Activated CD8-positive, alpha-beta T cell treated with anti-CD3 and anti-CD28 coated beads, Interleukin-2, amount 10 ng/mL, durations not matched to agents 7 days and 5 days (primary cell): ENCODE results near the gene BCKDK. TPM values are rescaled to one million over a fixed set of nuclear protein-coding genes. Genes with fewer than 3 reads are reported as not detected.
"Not testable (repeated sequence)": the region's sequence is repeated elsewhere in the genome, so short reads cannot be mapped to it uniquely, and the experiment has no call there.

Experiments used
- ATAC-seq: fragments of 150-1000 bp; cut with Tn5 transposase; one replicate; pipeline ENCODE4 v1.10.0; 2021; ENCODE audit warnings: moderate library complexity
- CTCF ChIA-PET: fragments of 350-600 bp; sonication (Branson Sonifier 250); formaldehyde crosslinking; loops from one replicate; lab custom pipeline; 2021; ENCODE audit warnings: antibody characterized with exemption; lab: Charles Lee
- POLR2A ChIA-PET: fragments of 350-600 bp; sonication (Branson Sonifier 250); formaldehyde crosslinking; loops from one replicate; lab custom pipeline; 2021; ENCODE audit warnings: antibody characterized with exemption; lab: Charles Lee
- DNase-seq: peaks from one replicate; pipeline ENCODE4 v3.0.0-alpha.2; 2020
- H3K27ac Mint-ChIP-seq: one replicate; pipeline ENCODE4 v1.8.0; 2021; ENCODE audit warnings: mild to moderate bottlenecking, mixed read lengths
- H3K27me3 Mint-ChIP-seq: one replicate; pipeline ENCODE4 v1.8.0; 2021; ENCODE audit warnings: low read depth, mixed read lengths
- H3K36me3 Mint-ChIP-seq: one replicate; pipeline ENCODE4 v1.8.0; 2021; ENCODE audit warnings: low read depth, mixed read lengths
- H3K4me1 Mint-ChIP-seq: one replicate; pipeline ENCODE4 v1.8.0; 2021; ENCODE audit warnings: low read depth, mixed read lengths
- H3K4me3 Mint-ChIP-seq: one replicate; pipeline ENCODE4 v1.8.0; 2021; ENCODE audit warnings: mild to moderate bottlenecking, mixed read lengths
- H3K9me3 Mint-ChIP-seq: one replicate; pipeline ENCODE4 v1.8.0; 2022; ENCODE audit warnings: mixed read lengths; ENCODE audit not compliant: insufficient read depth
- total RNA-seq, 2 experiments: library from RNA; stranded (reverse); gene quantifications; one replicate each; pipeline ENCODE4 v1.2.3, GENCODE V29; 2021

The BCKDK gene
- total RNA-seq, 2 experiments from 2014 or later = 38.9 TPM

DNA sequence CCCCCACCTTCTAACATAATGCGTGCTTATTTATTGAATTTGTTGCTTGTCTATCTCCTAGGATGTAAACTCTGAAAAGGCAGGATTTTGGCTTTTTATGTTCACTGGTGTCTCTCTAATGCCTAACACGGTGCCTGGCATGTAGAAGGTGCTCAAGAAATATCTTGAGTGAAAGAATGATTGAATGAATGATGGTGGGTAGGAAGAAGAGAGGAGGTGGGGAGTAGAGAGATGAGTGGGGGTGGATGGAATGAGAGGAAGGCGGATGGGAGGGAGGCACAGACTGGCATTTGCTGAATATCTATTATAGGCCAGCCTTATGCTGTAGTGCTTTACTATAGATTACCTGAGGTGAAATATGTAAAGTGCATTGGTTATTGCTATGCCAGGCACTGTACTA, 39.4 kb downstream of the BCKDK start:
- no peak for ATAC-seq
- Mint-ChIP-seq H3K9me3 (no peaks in the 10 kb centered on the region), H3K27ac (no peak overlapping the region), H3K4me3 (no peak overlapping the region), H3K27me3 (peaks cover 11% of the 10 kb centered on the region), H3K4me1 (peaks cover 10% of the 10 kb centered on the region), H3K36me3 (no peaks in the 10 kb centered on the region)
- no peak for DNase-seq
- POLR2A ChIA-PET = interaction anchor here (6.9 kb wide), 1 partner anchor 32 kb away, joined by 46 read pairs; the partner anchor contains the start of gene FUS
- CTCF ChIA-PET = no interaction called here

- DNase-seq = no peak
- Mint-ChIP-seq H3K4me1 (peaks cover 9% of the 10 kb centered on the region), H3K4me3 (no peak overlapping the region), H3K27me3 (peaks cover 11% of the 10 kb centered on the region), H3K36me3 (no peaks in the 10 kb centered on the region), H3K27ac (no peak overlapping the region), H3K9me3 (no peaks in the 10 kb centered on the region)
- ChIA-PET POLR2A (interaction anchor here (6.9 kb wide), 1 partner anchor 32 kb away, joined by 46 read pairs; the partner anchor contains the start of gene FUS), CTCF (no interaction called here)
- no peak for ATAC-seq
Observed at GRCh38 chr16:31148281-31148728, 40.1 kb downstream of the BCKDK start.

DNA sequence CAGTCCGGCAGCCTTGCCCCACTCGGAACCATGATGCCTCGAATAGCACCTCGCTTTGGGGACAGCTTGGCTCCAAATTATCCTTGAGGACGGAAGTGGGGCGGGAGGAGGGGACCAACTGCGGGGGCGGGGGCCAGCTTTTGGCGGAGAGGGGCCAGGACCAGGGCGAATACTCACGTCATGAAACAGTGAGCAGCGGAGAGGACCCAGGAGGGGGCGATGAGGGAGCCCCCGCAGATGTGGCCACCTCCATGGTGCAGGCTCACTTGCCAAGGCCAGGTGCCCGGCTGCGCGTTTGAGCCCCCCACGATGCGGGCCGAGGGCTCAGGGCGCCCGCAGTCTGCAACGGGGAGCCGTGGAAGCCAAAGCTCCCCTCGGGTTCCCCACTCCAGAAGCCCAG, 40.7 kb downstream of the BCKDK start:
- Mint-ChIP-seq H3K9me3 (no peaks in the 10 kb centered on the region), H3K27ac (no peak overlapping the region), H3K27me3 (peaks cover 9% of the 10 kb centered on the region), H3K36me3 (no peaks in the 10 kb centered on the region), H3K4me1 (peaks cover 3% of the 10 kb centered on the region), H3K4me3 (no peak overlapping the region)
- ATAC-seq (no peak), DNase-seq (no peak)
- CTCF ChIA-PET = interaction anchor here (1.4 kb wide), 1 partner anchor 10 kb away, joined by 4 read pairs; no protein-coding TSS in a partner anchor
- POLR2A ChIA-PET = no interaction called here

GRCh38 chr16:31149332-31149731, 41.1 kb downstream of the BCKDK start:
- Mint-ChIP-seq H3K27me3 (peaks cover 9% of the 10 kb centered on the region), H3K4me1 (peaks cover 3% of the 10 kb centered on the region), H3K4me3 (no peak overlapping the region), H3K27ac (no peak overlapping the region), H3K9me3 (no peaks in the 10 kb centered on the region), H3K36me3 (no peaks in the 10 kb centered on the region)
- POLR2A ChIA-PET = no interaction called here
- CTCF ChIA-PET = interaction anchor here (1.4 kb wide), 1 partner anchor 9 kb away, joined by 4 read pairs; no protein-coding TSS in a partner anchor
- ATAC-seq = no peak
- no peak for DNase-seq

DNA sequence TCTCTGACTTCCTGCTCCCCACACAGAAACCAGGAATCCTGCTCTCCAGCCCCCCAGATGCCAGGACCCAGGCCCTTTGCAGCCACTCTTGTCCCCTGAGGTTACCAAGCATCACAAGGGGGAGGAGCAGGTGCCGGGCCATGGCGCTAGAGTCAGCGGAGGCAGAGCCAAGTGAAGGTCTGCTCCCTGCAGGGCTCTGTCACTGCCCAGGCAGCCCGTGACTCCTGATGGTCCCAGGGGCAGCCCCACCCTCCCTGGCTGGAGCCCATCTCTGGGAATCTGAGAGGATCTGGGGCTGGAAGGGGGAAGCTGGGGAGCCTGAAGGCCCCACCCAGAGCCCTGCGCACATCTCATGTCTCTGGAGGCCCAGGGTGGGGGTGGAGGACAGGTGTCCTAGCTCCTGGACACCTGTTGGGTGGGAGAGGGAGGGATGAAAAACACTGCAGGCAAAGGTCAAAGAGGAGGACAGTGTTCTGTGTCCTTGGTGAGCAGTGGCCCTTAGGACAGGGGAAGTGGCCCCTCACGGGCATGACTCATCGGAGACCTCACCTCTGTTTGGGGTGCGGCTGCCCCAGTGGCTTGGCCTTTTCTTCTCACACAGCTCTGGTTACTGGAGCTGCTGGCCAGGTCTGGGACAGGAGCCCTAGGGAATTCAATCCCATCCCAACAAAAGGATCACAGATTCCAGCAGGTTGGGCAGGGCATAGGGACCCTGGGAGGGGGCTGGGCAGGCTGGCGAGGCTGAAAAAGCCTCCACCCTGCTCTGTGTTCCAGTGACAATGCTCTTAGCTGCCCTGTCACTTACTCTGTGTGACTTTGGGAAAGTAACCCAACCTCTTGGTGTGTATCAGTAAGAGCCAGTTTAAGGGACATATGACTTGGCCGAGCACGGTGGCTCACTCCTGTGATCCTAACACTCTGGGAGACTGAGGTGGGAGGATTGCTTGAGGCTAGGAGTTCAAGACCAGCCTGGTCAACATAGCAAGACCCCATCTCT, 42.0 kb downstream of the BCKDK start, which contains the start of gene PRSS36:
PRSS36 (minus strand) TSS at position 173 of the 997 bp plus-strand sequence; CDS start at position 142, 31 bp downstream.
- DNase-seq (no peak), ATAC-seq (no peak)
- H3K9me3 Mint-ChIP-seq = no peaks in the 10 kb centered on the region
- no peak within 1 kb of the TSS for H3K4me3 Mint-ChIP-seq
- H3K4me1 Mint-ChIP-seq = peaks cover 3% of the 10 kb centered on the region
- H3K27me3 Mint-ChIP-seq = peaks cover 9% of the 10 kb centered on the region
- POLR2A ChIA-PET = interaction anchor here (0.6 to 2.6 kb wide), 2 partner anchors 23 to 30 kb away, joined by 3 to 6 read pairs; partner anchors contain the start of gene FUS
- CTCF ChIA-PET = interaction anchor here (0.9 to 1.4 kb wide), 2 partner anchors 9 to 49 kb away, joined by 3 to 4 read pairs; no protein-coding TSS in a partner anchor
- H3K27ac Mint-ChIP-seq = no peak within 1 kb of the TSS
- no peaks in the 10 kb centered on the region for H3K36me3 Mint-ChIP-seq

GRCh38 chr16:31150976-31151375, 42.8 kb downstream of the BCKDK start:
- ChIA-PET POLR2A (interaction anchor here (2.6 kb wide), 1 partner anchor 29 kb away, joined by 6 read pairs; the partner anchor contains the start of gene FUS), CTCF (interaction anchor here (0.8 to 0.9 kb wide), 2 partner anchors 15 to 50 kb away, joined by 3 read pairs; no protein-coding TSS in a partner anchor)
- not testable (repeated sequence) for H3K4me1 Mint-ChIP-seq, H3K27ac Mint-ChIP-seq, H3K9me3 Mint-ChIP-seq, ATAC-seq, H3K36me3 Mint-ChIP-seq, DNase-seq, H3K4me3 Mint-ChIP-seq
- peaks cover 11% of the 10 kb centered on the region for H3K27me3 Mint-ChIP-seq

- peaks cover 12% of the 10 kb centered on the region for H3K4me1 Mint-ChIP-seq
- DNase-seq = no peak
- no peaks in the 10 kb centered on the region for H3K36me3 Mint-ChIP-seq
- H3K4me3 Mint-ChIP-seq = peak overlapping the region; percentile 1
- H3K27ac Mint-ChIP-seq = no peak overlapping the region
- no peak for ATAC-seq
- ChIA-PET POLR2A (interaction anchor here (0.9 to 1.2 kb wide), 2 partner anchors 23 to 27 kb away, joined by 4 read pairs; partner anchors contain the start of gene FUS), CTCF (interaction anchor here (0.9 to 8.3 kb wide), 5 partner anchors 10 to 711 kb away, joined by 3 to 71 read pairs (median 6); no protein-coding TSS in a partner anchor)
- H3K27me3 Mint-ChIP-seq = peaks cover 11% of the 10 kb centered on the region
- H3K9me3 Mint-ChIP-seq = no peaks in the 10 kb centered on the region
Observed at GRCh38 chr16:31157136-31157535, 49.0 kb downstream of the BCKDK start.

Other genes with a start within 250 kb of the BCKDK start
- 10 to 100 TPM; 30.3 to 34.5 TPM for gene BCL7C, start 214.3 kb upstream of the BCKDK start, total RNA-seq
- gene CTF1, start 211.8 kb upstream of the BCKDK start, total RNA-seq = under 1 TPM; 0.23 to 0.34 TPM
- gene FBXL19, start 184.8 kb upstream of the BCKDK start, total RNA-seq = 10 to 100 TPM; 22.7 to 23.1 TPM
- 10 to 100 TPM; 21.4 to 23.1 TPM for gene ORAI3, start 159.3 kb upstream of the BCKDK start, total RNA-seq
- gene SETD1A, start 150.6 kb upstream of the BCKDK start, total RNA-seq = 10 to 100 TPM; 25.6 to 28.4 TPM
- 1 to 10 TPM; 6.3 to 7.8 TPM for gene HSD3B7, start 123.2 kb upstream of the BCKDK start, total RNA-seq
- 1 to 10 TPM; 1.7 to 2.2 TPM for gene STX1B, start 97.7 kb upstream of the BCKDK start, total RNA-seq
- 10 to 100 TPM; 46.4 to 53.5 TPM for gene STX4, start 74.8 kb upstream of the BCKDK start, total RNA-seq
- gene ZNF668, start 34.1 kb upstream of the BCKDK start, total RNA-seq = 10 to 100 TPM; 20.8 to 22.2 TPM
- 10 to 100 TPM; 26.0 to 30.3 TPM for gene ZNF646, start 34.0 kb upstream of the BCKDK start, total RNA-seq
- gene PRSS53, start 19.4 kb upstream of the BCKDK start, total RNA-seq = 1 to 10 TPM; 5.3 to 6.8 TPM
- 10 to 100 TPM; 71.6 to 78.8 TPM for gene VKORC1, start 13.6 kb upstream of the BCKDK start, total RNA-seq
- gene KAT8, start 9.3 kb downstream of the BCKDK start, total RNA-seq = 10 to 100 TPM; 58.6 to 63.8 TPM
- gene PRSS8, start 27.3 kb downstream of the BCKDK start, total RNA-seq = not detected
- gene PRSS36, start 41.7 kb downstream of the BCKDK start, total RNA-seq = 1 to 10 TPM in 1 of 2 experiments, under 1 TPM in 1; 0.95 to 1.3 TPM
- 100 to 1,000 TPM; 536 to 569 TPM for gene FUS, start 71.8 kb downstream of the BCKDK start, total RNA-seq
- 10 to 100 TPM; 97.7 to 99.5 TPM for gene PYCARD, start 94.4 kb downstream of the BCKDK start, total RNA-seq
- gene TRIM72, start 105.7 kb downstream of the BCKDK start, total RNA-seq = not detected
- gene PYDC1, start 108.7 kb downstream of the BCKDK start, total RNA-seq = not detected
- 10 to 100 TPM; 15.3 to 17.7 TPM for gene ITGAM, start 151.6 kb downstream of the BCKDK start, total RNA-seq
- gene ITGAX, start 246.8 kb downstream of the BCKDK start, total RNA-seq = 10 to 100 TPM; 22.7 to 25.0 TPM